Endothelial cell of umbilical vein (primary cell): ENCODE results near the gene ANKRD44. TPM values are rescaled to one million over a fixed set of nuclear protein-coding genes. Genes with fewer than 3 reads are reported as not detected.
A peak's percentile ranks its signal among the peaks of the same experiment; 100 is the strongest.

Source experiments
- BruUV-seq: library from RNA; stranded (reverse); fragments of 400-500 nt; replicated peaks from 2 replicates; lab custom pipeline; 2021; lab: Mats Ljungman, UMichigan
- CTCF ChIA-PET: fragments of 300-600, 350-600 bp; sonication (Branson Sonifier 250); formaldehyde crosslinking; loops from one replicate; lab custom pipeline; 2021; ENCODE audit warnings: antibody characterized with exemption, inconsistent platforms; lab: Charles Lee
- POLR2A ChIA-PET: fragments of 300-600, 350-600 bp; sonication (Branson Sonifier 250); formaldehyde crosslinking; loops from one replicate; lab custom pipeline; 2021; ENCODE audit warnings: antibody characterized with exemption, inconsistent platforms; lab: Charles Lee
- DNase-seq: peaks from one replicate; pipeline ENCODE4 v3.0.0-alpha.2; 2011; ENCODE audit warnings: low read depth, low spot score
- FAIRE-seq: peaks from 2 replicates; lab custom pipeline; 2011; peaks lifted over from hg19 to GRCh38; lab: Jason Lieb, UNC
- H2AFZ ChIP-seq: 2 replicates; pipeline ENCODE4 v1.6.0; 2012; ENCODE audit warnings: low read depth, low read length, control low read depth, inconsistent platforms
- H3K27ac ChIP-seq: 2 replicates; pipeline ENCODE4 v1.5.1; 2011; ENCODE audit warnings: low read depth, mild to moderate bottlenecking, control low read depth, low read length, moderate library complexity; ENCODE audit not compliant: insufficient read depth
- H3K27me3 ChIP-seq, 2 experiments: 2 replicates each; pipeline versions ENCODE4 v1.6.0 to v1.6.1; 2011; ENCODE audit warnings: low read length in 2 of 2, mixed read lengths in 1 of 2; ENCODE audit not compliant: control insufficient read depth in 2 of 2, insufficient read depth in 2 of 2
- H3K36me3 ChIP-seq, 2 experiments: 2 replicates in 1 of 2; 3 replicates in 1 of 2; pipeline ENCODE4 v1.5.1; 2011; ENCODE audit warnings: low read length in 2 of 2, mild to moderate bottlenecking in 1 of 2, moderate library complexity in 1 of 2; ENCODE audit not compliant: control insufficient read depth in 2 of 2, insufficient read depth in 2 of 2; ENCODE audit errors: extremely low read depth in 1 of 2
- H3K4me1 ChIP-seq: 3 replicates; pipeline ENCODE4 v1.5.1; 2011; ENCODE audit warnings: mild to moderate bottlenecking, low read length; ENCODE audit not compliant: control insufficient read depth, insufficient read depth; ENCODE audit errors: extremely low read depth
- H3K4me2 ChIP-seq: 2 replicates; pipeline ENCODE4 v1.6.1; 2011; ENCODE audit warnings: low read length, control low read depth, mixed read lengths; ENCODE audit not compliant: insufficient read depth
- H3K4me3 ChIP-seq, 3 experiments: fragments of 200-600 bp in 1 of 3; sonication (generic), shearing (Covaris generic) in 1 of 3; replicated peaks in 1 of 3; 2 replicates each; pipeline ENCODE4 v1.5.1; 2011 to 2016; ENCODE audit warnings: control low read depth in 3 of 3, low read length in 3 of 3, mild to moderate bottlenecking in 2 of 3, inconsistent platforms in 1 of 3, low read depth in 1 of 3, moderate library complexity in 1 of 3; ENCODE audit not compliant: insufficient read depth in 1 of 3
- H3K79me2 ChIP-seq: 2 replicates; pipeline ENCODE4 v1.6.0; 2012; ENCODE audit warnings: low read length, inconsistent platforms; ENCODE audit not compliant: control insufficient read depth, insufficient read depth
- H3K9ac ChIP-seq: replicated peaks from 2 replicates; pipeline ENCODE3; 2011; ENCODE audit warnings: low read length, control low read depth; ENCODE audit not compliant: insufficient read depth; ENCODE audit errors: extremely low read depth
- H3K9me1 ChIP-seq: replicated peaks from 3 replicates; pipeline ENCODE4 v1.6.0; 2011; ENCODE audit warnings: mild to moderate bottlenecking, low read length; ENCODE audit not compliant: control insufficient read depth, insufficient read depth; ENCODE audit errors: extremely low read depth
- H3K9me3 ChIP-seq: replicated peaks from 2 replicates; pipeline ENCODE4 v1.5.1; 2012; ENCODE audit warnings: low read length, inconsistent platforms; ENCODE audit not compliant: control insufficient read depth, insufficient read depth
- H4K20me1 ChIP-seq: replicated peaks from 2 replicates; pipeline ENCODE3; 2011; ENCODE audit warnings: mild to moderate bottlenecking, low read length; ENCODE audit not compliant: control insufficient read depth, insufficient read depth; ENCODE audit errors: extremely low read depth
- EZH2 ChIP-seq: IDR thresholded peaks from 2 replicates; pipeline ENCODE4 v1.6.1; 2012; ENCODE audit warnings: borderline replicate concordance, low read depth, mild to moderate bottlenecking, moderate library complexity, low read length, inconsistent platforms; ENCODE audit not compliant: severe bottlenecking
- FOS ChIP-seq: IDR thresholded peaks from 2 replicates; pipeline ENCODE4 v1.6.1; 2011; ENCODE audit warnings: mild to moderate bottlenecking, low read length, moderate library complexity, borderline replicate concordance; ENCODE audit not compliant: insufficient read depth
- GATA2 ChIP-seq: IDR thresholded peaks from 2 replicates; pipeline ENCODE4 v1.7.0; 2011; ENCODE audit warnings: low read depth, mild to moderate bottlenecking, moderate library complexity, mixed read lengths, low read length; ENCODE audit not compliant: insufficient read length, insufficient read depth
- JUN ChIP-seq: IDR thresholded peaks from 2 replicates; pipeline ENCODE4 v1.6.1; 2011; ENCODE audit warnings: borderline replicate concordance, low read depth; ENCODE audit not compliant: insufficient read length, insufficient read depth
- MYC ChIP-seq: IDR thresholded peaks from one replicate; pipeline ENCODE4 v1.6.1; 2011; ENCODE audit warnings: mild to moderate bottlenecking, low read depth, low read length
- POLR2A ChIP-seq: IDR thresholded peaks from 2 replicates; pipeline ENCODE4 v1.6.1; 2012; ENCODE audit warnings: low read depth, mild to moderate bottlenecking, control low read depth, low read length
- POLR2AphosphoS5 ChIP-seq: IDR thresholded peaks from 2 replicates; pipeline ENCODE4 v1.6.1; 2012; ENCODE audit warnings: low read depth, mild to moderate bottlenecking, control low read depth, low read length, moderate library complexity; ENCODE audit not compliant: insufficient read depth
- dilution Hi-C: fragments of 300-500 bp; cut with MboI; formaldehyde crosslinking; loops from one replicate; pipeline ENCODE4 v1.15.0; 2019; ENCODE audit warnings: low sequenced_read_pairs; ENCODE audit not compliant: extremely low pct_ligation_motif_present
- intact Hi-C: fragments of 100-400 bp; cut with micrococcal nuclease; formaldehyde crosslinking; loops from one replicate; pipeline ENCODE4 v1.10.0; 2022
- polyA plus RNA-seq, 4 experiments: library from polyadenylated mRNA; depleted of rRNA in 3 of 4; stranded (reverse) in 3 of 4; unstranded in 1 of 4; fragments of >200 nt; gene quantifications; 2 replicates each; pipeline versions ENCODE4 v1.2.1 to v1.2.3, GENCODE V29; 2011 to 2012; ENCODE audit warnings: missing spikeins in 1 of 4
- total RNA-seq: library from RNA; stranded (reverse); gene quantifications from 2 replicates; pipeline ENCODE4 v1.2.3, GENCODE V29; 2021
- TF ChIP-seq, protein P1 (sequence below): IDR thresholded peaks from 2 replicates; pipeline ENCODE4 v1.6.1; 2011; ENCODE audit not compliant: insufficient read depth, insufficient read length
- TF ChIP-seq, protein P2 (sequence below), 2 donors: IDR thresholded peaks; 1 replicate in 1 of 2; 2 replicates in 1 of 2; pipeline ENCODE4 v1.5.1; 2011; ENCODE audit warnings: low read length in 2 of 2, mild to moderate bottlenecking in 2 of 2, moderate library complexity in 2 of 2, control low read depth in 1 of 2, inconsistent platforms in 1 of 2, low read depth in 1 of 2; ENCODE audit not compliant: insufficient read depth in 1 of 2; ENCODE audit errors: extremely low read depth in 1 of 2

ANKRD44 gene
- total and polyA plus RNA-seq, 2 donors (not counting 3 experiments of a cell fraction or from before 2014, with no cell fraction given) = 3.4 to 6.1 TPM

DNA sequence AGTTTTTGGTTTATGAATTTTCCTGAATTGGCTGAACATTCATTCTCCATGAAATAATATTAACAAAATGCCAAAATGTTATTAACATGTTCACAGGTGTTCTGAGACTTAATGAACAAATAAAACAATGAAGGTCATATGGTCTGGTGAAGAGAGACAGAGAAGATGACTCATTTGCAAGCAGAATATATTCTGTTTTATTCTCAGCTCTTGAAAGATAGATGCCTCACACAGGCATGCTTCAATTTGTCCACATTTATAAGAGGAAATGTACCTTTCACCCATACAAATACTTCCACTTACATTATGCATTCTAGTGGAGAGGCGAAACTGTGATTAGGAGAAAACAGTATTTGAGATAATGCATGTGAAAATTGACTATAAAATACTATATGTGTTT, 308.7 kb downstream of the ANKRD44 start:
- Histone ChIP-seq H3K4me3 (no peak overlapping the region), H3K9ac (no peak overlapping the region), H3K9me3 (no peaks in the 10 kb centered on the region), H3K4me2 (no peak overlapping the region), H3K4me1 (no peaks in the 10 kb centered on the region), H3K27ac (no peak overlapping the region), H4K20me1 (no peaks in the 10 kb centered on the region), H3K9me1 (no peaks in the 10 kb centered on the region), H2AFZ (no peak overlapping the region), H3K36me3 (no peaks in the 10 kb centered on the region), H3K27me3 (no peaks in the 10 kb centered on the region), H3K79me2 (no peaks in the 10 kb centered on the region)
- intact Hi-C loops = no loop called here
- no peak for DNase-seq
- FAIRE-seq = no peak
- POLR2A ChIA-PET = no interaction called here
- no TSS peak for BruUV-seq
- CTCF ChIA-PET = no interaction called here
- no peak for TF ChIP-seq POLR2A
- no peak for TF ChIP-seq GATA2
- TF ChIP-seq FOS = peak; percentile 43
- no peak for TF ChIP-seq EZH2
- dilution Hi-C loops = no loop called here

DNA sequence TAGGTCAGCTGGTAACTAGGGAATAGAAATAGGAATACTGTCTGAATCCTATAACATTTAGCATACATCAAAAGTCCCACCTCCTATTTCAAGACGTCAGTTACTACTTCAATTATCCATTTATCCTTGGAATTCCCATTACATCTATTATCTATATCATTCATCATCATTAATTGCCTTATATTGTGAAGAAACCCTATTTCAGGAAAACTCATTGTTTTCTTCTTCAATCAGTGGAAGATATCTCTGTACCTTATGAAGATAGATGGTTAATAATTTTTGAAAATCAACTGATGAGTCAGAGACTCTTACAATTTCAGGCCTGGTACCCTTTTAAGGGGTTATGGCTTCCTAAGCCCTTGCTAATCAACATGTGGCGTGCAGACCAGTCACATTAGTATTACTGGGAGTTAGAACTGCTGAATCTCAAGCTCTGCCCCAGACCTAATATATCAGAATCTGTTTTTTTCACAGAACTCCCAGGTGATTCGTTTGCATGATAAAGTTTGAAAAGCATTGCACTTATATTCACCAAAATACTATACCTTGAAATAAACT, 314.7 kb downstream of the ANKRD44 start:
- TF ChIP-seq GATA2 (no peak), FOS (no peak), POLR2A (no peak), JUN (no peak), POLR2AphosphoS5 (no peak), MYC (no peak), EZH2 (no peak)
- TF ChIP-seq, protein P1, sequence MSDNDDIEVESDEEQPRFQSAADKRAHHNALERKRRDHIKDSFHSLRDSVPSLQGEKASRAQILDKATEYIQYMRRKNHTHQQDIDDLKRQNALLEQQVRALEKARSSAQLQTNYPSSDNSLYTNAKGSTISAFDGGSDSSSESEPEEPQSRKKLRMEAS = no peak
- TF ChIP-seq, protein P2, sequence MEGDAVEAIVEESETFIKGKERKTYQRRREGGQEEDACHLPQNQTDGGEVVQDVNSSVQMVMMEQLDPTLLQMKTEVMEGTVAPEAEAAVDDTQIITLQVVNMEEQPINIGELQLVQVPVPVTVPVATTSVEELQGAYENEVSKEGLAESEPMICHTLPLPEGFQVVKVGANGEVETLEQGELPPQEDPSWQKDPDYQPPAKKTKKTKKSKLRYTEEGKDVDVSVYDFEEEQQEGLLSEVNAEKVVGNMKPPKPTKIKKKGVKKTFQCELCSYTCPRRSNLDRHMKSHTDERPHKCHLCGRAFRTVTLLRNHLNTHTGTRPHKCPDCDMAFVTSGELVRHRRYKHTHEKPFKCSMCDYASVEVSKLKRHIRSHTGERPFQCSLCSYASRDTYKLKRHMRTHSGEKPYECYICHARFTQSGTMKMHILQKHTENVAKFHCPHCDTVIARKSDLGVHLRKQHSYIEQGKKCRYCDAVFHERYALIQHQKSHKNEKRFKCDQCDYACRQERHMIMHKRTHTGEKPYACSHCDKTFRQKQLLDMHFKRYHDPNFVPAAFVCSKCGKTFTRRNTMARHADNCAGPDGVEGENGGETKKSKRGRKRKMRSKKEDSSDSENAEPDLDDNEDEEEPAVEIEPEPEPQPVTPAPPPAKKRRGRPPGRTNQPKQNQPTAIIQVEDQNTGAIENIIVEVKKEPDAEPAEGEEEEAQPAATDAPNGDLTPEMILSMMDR (IDR thresholded peaks at IDR 0.05; ENCODE audit: extremely low read depth in 1 of 2, insufficient read depth in 1 of 2, low read depth in 1 of 2, low read length in 2 of 2) = no peak
- Histone ChIP-seq H3K36me3 (no peaks in the 10 kb centered on the region), H3K4me3 (no peak overlapping the region), H3K9me1 (no peaks in the 10 kb centered on the region), H3K9ac (no peak overlapping the region), H3K27me3 (no peaks in the 10 kb centered on the region), H3K27ac (no peak overlapping the region), H3K79me2 (no peaks in the 10 kb centered on the region), H2AFZ (no peak overlapping the region), H3K9me3 (no peaks in the 10 kb centered on the region), H3K4me1 (no peaks in the 10 kb centered on the region), H4K20me1 (no peaks in the 10 kb centered on the region), H3K4me2 (no peak overlapping the region)
- CTCF ChIA-PET = interaction anchor here (4.1 kb wide), 1 partner anchor 16 kb away, joined by 15 read pairs; no protein-coding TSS in a partner anchor
- FAIRE-seq (no peak), DNase-seq (no peak)
- POLR2A ChIA-PET = no interaction called here
- intact Hi-C loops = no loop called here
- dilution Hi-C loops = no loop called here
- no TSS peak for BruUV-seq
